ENCODE measurements around the gene CCDC141. TPM values are rescaled to one million over a fixed set of nuclear protein-coding genes. Genes with fewer than 3 reads are reported as not detected.

CCDC141 gene
- total and polyA plus RNA-seq, 2 experiments from 2014 or later, result 11.7 to 13.4 TPM

DNA sequence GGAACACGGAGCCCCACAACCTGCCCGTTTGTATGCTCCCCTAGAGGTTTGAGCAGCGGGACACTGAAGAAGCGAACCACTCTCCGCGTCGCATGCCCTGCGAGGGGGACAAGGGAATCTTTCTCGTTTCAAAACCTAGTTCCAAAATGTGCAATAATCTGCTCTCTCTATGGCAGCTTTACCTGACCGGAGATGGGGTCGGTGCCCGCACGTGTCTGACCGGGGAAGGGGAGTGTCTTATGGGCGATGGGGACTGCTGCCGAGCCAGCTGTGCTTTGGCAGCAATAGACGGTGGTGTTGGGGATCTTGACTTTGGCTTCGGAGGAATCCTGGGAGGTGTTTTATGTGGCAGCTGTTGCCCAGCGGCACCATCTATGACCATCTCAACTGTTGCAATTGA lies 250.6 kb downstream of the CCDC141 start:
- H3K4me3 Mint-ChIP-seq, result no peak overlapping the region
- H3K4me1 Mint-ChIP-seq, result peaks cover 5% of the 10 kb centered on the region; the same call in 2 of the 3 replicates
- ATAC-seq (no peak), DNase-seq (ENCODE audit: low spot score) (no peak)
- no peak overlapping the region for H3K27ac Mint-ChIP-seq
- H3K9me3 Mint-ChIP-seq, result no peaks in the 10 kb centered on the region; the same call in 2 of the 3 replicates
- no peaks in the 10 kb centered on the region for H3K9me2 ChIP-seq (ENCODE audit: insufficient read depth)
- no peaks in the 10 kb centered on the region for H3K79me2 ChIP-seq (replicated peaks; ENCODE audit: insufficient read depth)
- no peaks in the 10 kb centered on the region for H3K27me3 ChIP-seq (ENCODE audit: insufficient read depth)
- TF ChIP-seq ZNF331 (CRISPR knock-in tag; IDR thresholded peaks at IDR 0.05; ENCODE audit: low read depth) (no peak), JUNB (IDR thresholded peaks at IDR 0.05; ENCODE audit: unreplicated experiment) (no peak), STAT1 (IDR thresholded peaks at IDR 0.05; ENCODE audit: unreplicated experiment) (no peak), EZH2phosphoT487 (IDR thresholded peaks at IDR 0.05; ENCODE audit: unreplicated experiment) (no peak), ZNF114 (CRISPR knock-in tag; IDR thresholded peaks at IDR 0.05) (no peak), EZH2 (IDR thresholded peaks at IDR 0.05; ENCODE audit: low read depth, unreplicated experiment) (no peak), POLR2AphosphoS5 (IDR thresholded peaks at IDR 0.05; ENCODE audit: low read depth) (no peak), CREB1 (CRISPR knock-in tag; IDR thresholded peaks at IDR 0.05; ENCODE audit: low read depth) (no peak)
- TF ChIP-seq, protein P1, sequence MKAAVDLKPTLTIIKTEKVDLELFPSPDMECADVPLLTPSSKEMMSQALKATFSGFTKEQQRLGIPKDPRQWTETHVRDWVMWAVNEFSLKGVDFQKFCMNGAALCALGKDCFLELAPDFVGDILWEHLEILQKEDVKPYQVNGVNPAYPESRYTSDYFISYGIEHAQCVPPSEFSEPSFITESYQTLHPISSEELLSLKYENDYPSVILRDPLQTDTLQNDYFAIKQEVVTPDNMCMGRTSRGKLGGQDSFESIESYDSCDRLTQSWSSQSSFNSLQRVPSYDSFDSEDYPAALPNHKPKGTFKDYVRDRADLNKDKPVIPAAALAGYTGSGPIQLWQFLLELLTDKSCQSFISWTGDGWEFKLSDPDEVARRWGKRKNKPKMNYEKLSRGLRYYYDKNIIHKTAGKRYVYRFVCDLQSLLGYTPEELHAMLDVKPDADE (IDR thresholded peaks at IDR 0.05), result no peak
- TF ChIP-seq, protein P2, sequence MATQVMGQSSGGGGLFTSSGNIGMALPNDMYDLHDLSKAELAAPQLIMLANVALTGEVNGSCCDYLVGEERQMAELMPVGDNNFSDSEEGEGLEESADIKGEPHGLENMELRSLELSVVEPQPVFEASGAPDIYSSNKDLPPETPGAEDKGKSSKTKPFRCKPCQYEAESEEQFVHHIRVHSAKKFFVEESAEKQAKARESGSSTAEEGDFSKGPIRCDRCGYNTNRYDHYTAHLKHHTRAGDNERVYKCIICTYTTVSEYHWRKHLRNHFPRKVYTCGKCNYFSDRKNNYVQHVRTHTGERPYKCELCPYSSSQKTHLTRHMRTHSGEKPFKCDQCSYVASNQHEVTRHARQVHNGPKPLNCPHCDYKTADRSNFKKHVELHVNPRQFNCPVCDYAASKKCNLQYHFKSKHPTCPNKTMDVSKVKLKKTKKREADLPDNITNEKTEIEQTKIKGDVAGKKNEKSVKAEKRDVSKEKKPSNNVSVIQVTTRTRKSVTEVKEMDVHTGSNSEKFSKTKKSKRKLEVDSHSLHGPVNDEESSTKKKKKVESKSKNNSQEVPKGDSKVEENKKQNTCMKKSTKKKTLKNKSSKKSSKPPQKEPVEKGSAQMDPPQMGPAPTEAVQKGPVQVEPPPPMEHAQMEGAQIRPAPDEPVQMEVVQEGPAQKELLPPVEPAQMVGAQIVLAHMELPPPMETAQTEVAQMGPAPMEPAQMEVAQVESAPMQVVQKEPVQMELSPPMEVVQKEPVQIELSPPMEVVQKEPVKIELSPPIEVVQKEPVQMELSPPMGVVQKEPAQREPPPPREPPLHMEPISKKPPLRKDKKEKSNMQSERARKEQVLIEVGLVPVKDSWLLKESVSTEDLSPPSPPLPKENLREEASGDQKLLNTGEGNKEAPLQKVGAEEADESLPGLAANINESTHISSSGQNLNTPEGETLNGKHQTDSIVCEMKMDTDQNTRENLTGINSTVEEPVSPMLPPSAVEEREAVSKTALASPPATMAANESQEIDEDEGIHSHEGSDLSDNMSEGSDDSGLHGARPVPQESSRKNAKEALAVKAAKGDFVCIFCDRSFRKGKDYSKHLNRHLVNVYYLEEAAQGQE (IDR thresholded peaks at IDR 0.05; ENCODE audit: unreplicated experiment), result no peak
- TF ChIP-seq, protein P3, sequence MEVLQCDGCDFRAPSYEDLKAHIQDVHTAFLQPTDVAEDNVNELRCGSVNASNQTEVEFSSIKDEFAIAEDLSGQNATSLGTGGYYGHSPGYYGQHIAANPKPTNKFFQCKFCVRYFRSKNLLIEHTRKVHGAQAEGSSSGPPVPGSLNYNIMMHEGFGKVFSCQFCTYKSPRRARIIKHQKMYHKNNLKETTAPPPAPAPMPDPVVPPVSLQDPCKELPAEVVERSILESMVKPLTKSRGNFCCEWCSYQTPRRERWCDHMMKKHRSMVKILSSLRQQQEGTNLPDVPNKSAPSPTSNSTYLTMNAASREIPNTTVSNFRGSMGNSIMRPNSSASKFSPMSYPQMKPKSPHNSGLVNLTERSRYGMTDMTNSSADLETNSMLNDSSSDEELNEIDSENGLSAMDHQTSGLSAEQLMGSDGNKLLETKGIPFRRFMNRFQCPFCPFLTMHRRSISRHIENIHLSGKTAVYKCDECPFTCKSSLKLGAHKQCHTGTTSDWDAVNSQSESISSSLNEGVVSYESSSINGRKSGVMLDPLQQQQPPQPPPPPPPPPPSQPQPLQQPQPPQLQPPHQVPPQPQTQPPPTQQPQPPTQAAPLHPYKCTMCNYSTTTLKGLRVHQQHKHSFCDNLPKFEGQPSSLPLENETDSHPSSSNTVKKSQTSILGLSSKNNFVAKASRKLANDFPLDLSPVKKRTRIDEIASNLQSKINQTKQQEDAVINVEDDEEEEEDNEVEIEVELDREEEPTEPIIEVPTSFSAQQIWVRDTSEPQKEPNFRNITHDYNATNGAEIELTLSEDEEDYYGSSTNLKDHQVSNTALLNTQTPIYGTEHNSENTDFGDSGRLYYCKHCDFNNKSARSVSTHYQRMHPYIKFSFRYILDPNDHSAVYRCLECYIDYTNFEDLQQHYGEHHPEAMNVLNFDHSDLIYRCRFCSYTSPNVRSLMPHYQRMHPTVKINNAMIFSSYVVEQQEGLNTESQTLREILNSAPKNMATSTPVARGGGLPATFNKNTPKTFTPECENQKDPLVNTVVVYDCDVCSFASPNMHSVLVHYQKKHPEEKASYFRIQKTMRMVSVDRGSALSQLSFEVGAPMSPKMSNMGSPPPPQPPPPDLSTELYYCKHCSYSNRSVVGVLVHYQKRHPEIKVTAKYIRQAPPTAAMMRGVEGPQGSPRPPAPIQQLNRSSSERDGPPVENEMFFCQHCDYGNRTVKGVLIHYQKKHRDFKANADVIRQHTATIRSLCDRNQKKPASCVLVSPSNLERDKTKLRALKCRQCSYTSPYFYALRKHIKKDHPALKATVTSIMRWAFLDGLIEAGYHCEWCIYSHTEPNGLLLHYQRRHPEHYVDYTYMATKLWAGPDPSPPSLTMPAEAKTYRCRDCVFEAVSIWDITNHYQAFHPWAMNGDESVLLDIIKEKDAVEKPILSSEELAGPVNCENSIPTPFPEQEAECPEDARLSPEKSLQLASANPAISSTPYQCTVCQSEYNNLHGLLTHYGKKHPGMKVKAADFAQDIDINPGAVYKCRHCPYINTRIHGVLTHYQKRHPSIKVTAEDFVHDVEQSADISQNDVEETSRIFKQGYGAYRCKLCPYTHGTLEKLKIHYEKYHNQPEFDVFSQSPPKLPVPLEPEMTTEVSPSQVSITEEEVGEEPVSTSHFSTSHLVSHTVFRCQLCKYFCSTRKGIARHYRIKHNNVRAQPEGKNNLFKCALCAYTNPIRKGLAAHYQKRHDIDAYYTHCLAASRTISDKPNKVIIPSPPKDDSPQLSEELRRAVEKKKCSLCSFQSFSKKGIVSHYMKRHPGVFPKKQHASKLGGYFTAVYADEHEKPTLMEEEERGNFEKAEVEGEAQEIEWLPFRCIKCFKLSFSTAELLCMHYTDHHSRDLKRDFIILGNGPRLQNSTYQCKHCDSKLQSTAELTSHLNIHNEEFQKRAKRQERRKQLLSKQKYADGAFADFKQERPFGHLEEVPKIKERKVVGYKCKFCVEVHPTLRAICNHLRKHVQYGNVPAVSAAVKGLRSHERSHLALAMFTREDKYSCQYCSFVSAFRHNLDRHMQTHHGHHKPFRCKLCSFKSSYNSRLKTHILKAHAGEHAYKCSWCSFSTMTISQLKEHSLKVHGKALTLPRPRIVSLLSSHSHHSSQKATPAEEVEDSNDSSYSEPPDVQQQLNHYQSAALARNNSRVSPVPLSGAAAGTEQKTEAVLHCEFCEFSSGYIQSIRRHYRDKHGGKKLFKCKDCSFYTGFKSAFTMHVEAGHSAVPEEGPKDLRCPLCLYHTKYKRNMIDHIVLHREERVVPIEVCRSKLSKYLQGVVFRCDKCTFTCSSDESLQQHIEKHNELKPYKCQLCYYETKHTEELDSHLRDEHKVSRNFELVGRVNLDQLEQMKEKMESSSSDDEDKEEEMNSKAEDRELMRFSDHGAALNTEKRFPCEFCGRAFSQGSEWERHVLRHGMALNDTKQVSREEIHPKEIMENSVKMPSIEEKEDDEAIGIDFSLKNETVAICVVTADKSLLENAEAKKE (CRISPR knock-in tag; IDR thresholded peaks at IDR 0.05), result no peak
- no peaks in the 10 kb centered on the region for H4K20me1 ChIP-seq (replicated peaks; ENCODE audit: insufficient read depth)
- no peaks in the 10 kb centered on the region for H3K4me1 ChIP-seq (ENCODE audit: insufficient read depth)
- H3K36me3 Mint-ChIP-seq (ENCODE audit: low read depth), result peaks cover 11% of the 10 kb centered on the region; the same call in 1 of the 3 replicates
- no peak overlapping the region for H3K4me3 ChIP-seq
- H3F3A ChIP-seq (replicated peaks; ENCODE audit: low read depth), result no peaks in the 10 kb centered on the region
- H3K27ac ChIP-seq (ENCODE audit: low read depth), result no peak overlapping the region
- no peak overlapping the region for H3K4me2 ChIP-seq
- no peaks in the 10 kb centered on the region for H3K27me3 Mint-ChIP-seq (ENCODE audit: insufficient read depth, low read depth, poor library complexity)
- H3K36me3 ChIP-seq (ENCODE audit: insufficient read depth), result peaks cover 4% of the 10 kb centered on the region; the same call in 1 of the 2 replicates
- H2AFZ ChIP-seq, result no peak overlapping the region

Data from GM23338 (cell line).